ENCODE measurements around the gene ZMIZ1. TPM values are rescaled to one million over a fixed set of nuclear protein-coding genes. Genes with fewer than 3 reads are reported as not detected.

ZMIZ1 gene
- total and polyA plus RNA-seq, 2 donors from 2014 or later = 14.2 to 97.6 TPM

DNA sequence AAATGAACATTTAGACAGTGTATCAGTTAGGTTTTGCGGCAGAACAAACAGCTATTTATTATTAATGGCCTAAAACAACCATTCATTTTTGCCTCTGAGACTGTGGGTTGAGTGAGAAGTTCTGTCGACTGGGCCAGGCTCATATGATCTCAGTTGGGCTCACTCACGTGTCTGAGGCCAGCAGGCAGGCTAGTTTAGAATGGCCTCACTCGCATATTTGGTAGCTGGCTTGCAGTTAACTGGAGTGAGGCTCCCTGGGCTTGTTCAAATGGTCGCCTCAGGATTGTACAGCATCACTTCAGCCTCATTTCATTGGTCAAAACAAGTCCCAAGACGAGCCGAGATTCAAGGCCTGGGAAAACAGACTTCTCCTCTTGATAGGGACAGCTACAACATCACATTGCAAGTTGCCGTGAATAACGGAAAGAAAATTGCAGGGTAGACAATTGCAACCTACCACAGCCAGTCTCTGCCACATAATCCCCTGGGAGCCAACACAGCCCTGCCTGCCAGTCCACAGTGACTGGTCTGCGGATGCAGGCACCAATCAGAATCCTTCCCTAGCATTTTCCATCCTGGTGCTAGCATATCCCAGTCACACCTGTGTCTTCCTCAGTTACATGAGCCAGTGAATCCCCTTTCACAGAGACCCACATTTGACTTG is 255.4 kb downstream of the ZMIZ1 start:
- Histone ChIP-seq H3K27me3 (ENCODE audit: control insufficient read depth, insufficient read depth, low read length) (no peaks in the 10 kb centered on the region), H3K4me1 (ENCODE audit: control insufficient read depth in 2 of 3, insufficient read depth in 2 of 3, low read depth in 1 of 3, low read length in 3 of 3) (no peaks in the 10 kb centered on the region), H3K4me3 (ENCODE audit: low read length in 3 of 3) (no peak overlapping the region), H3K36me3 (ENCODE audit: control insufficient read depth in 2 of 3, insufficient read depth in 3 of 3, low read length in 3 of 3) (no peaks in the 10 kb centered on the region), H3K9ac (ENCODE audit: low read length in 3 of 3) (no peak overlapping the region), H3K27ac (ENCODE audit: low read depth in 2 of 2, low read length in 2 of 2) (no peak overlapping the region), H3K9me3 (ENCODE audit: control insufficient read depth in 2 of 3, insufficient read depth in 1 of 3, low read length in 3 of 3) (no peaks in the 10 kb centered on the region)
- DNase-seq (no peak), FAIRE-seq (no peak)
- TF ChIP-seq, protein P1, sequence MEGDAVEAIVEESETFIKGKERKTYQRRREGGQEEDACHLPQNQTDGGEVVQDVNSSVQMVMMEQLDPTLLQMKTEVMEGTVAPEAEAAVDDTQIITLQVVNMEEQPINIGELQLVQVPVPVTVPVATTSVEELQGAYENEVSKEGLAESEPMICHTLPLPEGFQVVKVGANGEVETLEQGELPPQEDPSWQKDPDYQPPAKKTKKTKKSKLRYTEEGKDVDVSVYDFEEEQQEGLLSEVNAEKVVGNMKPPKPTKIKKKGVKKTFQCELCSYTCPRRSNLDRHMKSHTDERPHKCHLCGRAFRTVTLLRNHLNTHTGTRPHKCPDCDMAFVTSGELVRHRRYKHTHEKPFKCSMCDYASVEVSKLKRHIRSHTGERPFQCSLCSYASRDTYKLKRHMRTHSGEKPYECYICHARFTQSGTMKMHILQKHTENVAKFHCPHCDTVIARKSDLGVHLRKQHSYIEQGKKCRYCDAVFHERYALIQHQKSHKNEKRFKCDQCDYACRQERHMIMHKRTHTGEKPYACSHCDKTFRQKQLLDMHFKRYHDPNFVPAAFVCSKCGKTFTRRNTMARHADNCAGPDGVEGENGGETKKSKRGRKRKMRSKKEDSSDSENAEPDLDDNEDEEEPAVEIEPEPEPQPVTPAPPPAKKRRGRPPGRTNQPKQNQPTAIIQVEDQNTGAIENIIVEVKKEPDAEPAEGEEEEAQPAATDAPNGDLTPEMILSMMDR (IDR thresholded peaks at IDR 0.05; ENCODE audit: borderline replicate concordance, extremely low read depth, insufficient read depth) = no peak
- intact Hi-C loops (cut with DNase I) = no loop called here

DNA sequence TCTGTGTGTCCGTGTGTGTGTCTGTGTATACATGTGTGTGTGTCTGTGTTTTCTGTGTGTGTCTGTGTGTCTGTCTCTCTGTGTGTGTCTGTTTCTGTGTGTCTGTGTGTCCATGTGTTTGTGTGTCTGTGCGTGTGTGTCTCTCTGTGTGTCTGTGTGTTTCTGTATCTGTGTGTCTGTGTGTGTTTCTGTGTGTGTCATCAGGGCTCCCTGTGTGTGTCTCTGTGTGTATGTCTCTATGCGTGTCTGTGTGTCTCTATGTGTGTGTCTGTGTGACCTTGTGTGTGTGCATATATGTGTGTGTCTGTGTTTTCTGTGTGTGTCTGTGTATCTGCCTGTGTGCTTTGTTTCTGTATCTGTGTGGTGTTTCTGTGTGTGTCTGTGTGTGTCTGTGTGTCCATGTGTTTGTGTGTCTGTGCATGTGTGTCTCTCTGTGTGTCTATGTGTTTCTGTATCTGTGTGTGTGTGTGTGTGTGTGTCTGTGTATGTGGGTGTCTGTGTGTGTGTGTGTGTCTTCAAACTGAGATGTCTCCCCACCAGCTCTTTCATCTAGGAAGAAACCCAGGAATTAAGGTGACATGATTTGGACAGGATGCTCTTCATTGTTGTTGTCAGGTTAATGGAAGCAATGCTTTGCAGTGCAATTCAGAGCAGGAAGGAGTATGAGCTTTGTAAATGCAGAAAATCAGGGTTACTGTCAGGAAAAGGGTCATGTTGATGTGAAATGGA is 257.8 kb downstream of the ZMIZ1 start:
- Histone ChIP-seq H3K36me3 (ENCODE audit: control insufficient read depth in 2 of 3, insufficient read depth in 3 of 3, low read length in 3 of 3) (no peaks in the 10 kb centered on the region), H3K27me3 (ENCODE audit: control insufficient read depth, insufficient read depth, low read length) (no peaks in the 10 kb centered on the region), H3K4me3 (ENCODE audit: low read length in 3 of 3) (no peak overlapping the region), H3K4me1 (ENCODE audit: control insufficient read depth in 2 of 3, insufficient read depth in 2 of 3, low read depth in 1 of 3, low read length in 3 of 3) (no peaks in the 10 kb centered on the region), H3K27ac (ENCODE audit: low read depth in 2 of 2, low read length in 2 of 2) (no peak overlapping the region), H3K9me3 (ENCODE audit: control insufficient read depth in 2 of 3, insufficient read depth in 1 of 3, low read length in 3 of 3) (no peaks in the 10 kb centered on the region), H3K9ac (ENCODE audit: low read length in 3 of 3) (no peak overlapping the region)
- intact Hi-C loops (cut with DNase I) = no loop called here
- FAIRE-seq (no peak), DNase-seq (no peak)
- TF ChIP-seq, protein P1 (IDR thresholded peaks at IDR 0.05; ENCODE audit: borderline replicate concordance, extremely low read depth, insufficient read depth) = no peak

DNA sequence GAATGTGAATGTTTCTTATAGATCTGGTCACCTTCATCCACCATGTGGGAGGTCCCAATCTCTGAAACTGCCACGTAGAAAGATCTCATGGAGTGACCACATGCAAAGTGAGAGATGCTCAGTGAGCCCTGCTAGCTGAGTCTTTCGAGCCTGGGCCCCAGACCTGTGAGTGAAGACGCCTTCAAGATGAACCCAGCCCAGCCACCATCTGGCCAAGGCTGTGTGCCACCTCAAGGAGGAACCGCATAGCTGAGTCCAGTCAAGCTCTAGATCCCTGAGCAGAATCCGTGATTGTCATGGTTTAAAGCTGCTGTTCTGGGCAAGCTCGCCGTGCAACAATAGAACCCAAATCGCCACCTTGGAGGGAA is 258.3 kb downstream of the ZMIZ1 start:
- Histone ChIP-seq H3K27ac (ENCODE audit: low read depth in 2 of 2, low read length in 2 of 2) (no peak overlapping the region), H3K27me3 (ENCODE audit: control insufficient read depth, insufficient read depth, low read length) (no peaks in the 10 kb centered on the region), H3K4me3 (ENCODE audit: low read length in 3 of 3) (no peak overlapping the region), H3K36me3 (ENCODE audit: control insufficient read depth in 2 of 3, insufficient read depth in 3 of 3, low read length in 3 of 3) (no peaks in the 10 kb centered on the region), H3K9ac (ENCODE audit: low read length in 3 of 3) (no peak overlapping the region), H3K4me1 (ENCODE audit: control insufficient read depth in 2 of 3, insufficient read depth in 2 of 3, low read depth in 1 of 3, low read length in 3 of 3) (no peaks in the 10 kb centered on the region), H3K9me3 (ENCODE audit: control insufficient read depth in 2 of 3, insufficient read depth in 1 of 3, low read length in 3 of 3) (no peaks in the 10 kb centered on the region)
- peak in 1 of 5 donors; percentile 29 for DNase-seq
- intact Hi-C loops (cut with DNase I) = no loop called here
- no peak for FAIRE-seq
- TF ChIP-seq, protein P1 (IDR thresholded peaks at IDR 0.05; ENCODE audit: borderline replicate concordance, extremely low read depth, insufficient read depth) = no peak

All from kidney (tissue), 14 donors.